ENCODE data around the gene BCR. TPM values are rescaled to one million over a fixed set of nuclear protein-coding genes. Genes with fewer than 3 reads are reported as not detected.

The BCR gene
- total RNA-seq, 2 experiments from 2014 or later: 42.2 to 51.3 TPM

GRCh38 chr22:23229646-23230045 lies 49.3 kb downstream of the BCR start:
- no TSS peak for BruUV-seq (replicated peaks)
- Histone ChIP-seq H3K4me3 (ENCODE audit: low read depth, low read length, poor library complexity, severe bottlenecking) (no peak overlapping the region), H3K27ac (ENCODE audit: low read depth, low read length, poor library complexity, severe bottlenecking) (no peak overlapping the region), H4K20me1 (ENCODE audit: insufficient read depth, low read length) (no peaks in the 10 kb centered on the region), H3K9me2 (ENCODE audit: insufficient read depth, low read length) (no peaks in the 10 kb centered on the region), H3K9me3 (ENCODE audit: low read length) (peaks cover 19% of the 10 kb centered on the region), H3K4me2 (ENCODE audit: low read length) (no peak overlapping the region), H3K79me2 (ENCODE audit: insufficient read depth, low read depth, low read length) (peaks cover 10% of the 10 kb centered on the region; the same call in 1 of the 2 replicates), H3K36me3 (ENCODE audit: insufficient read depth, low read length) (peaks cover 27% of the 10 kb centered on the region), H3K4me1 (ENCODE audit: insufficient read depth, low read length, poor library complexity, severe bottlenecking) (no peaks in the 10 kb centered on the region), H2AFZ (ENCODE audit: low read length) (no peak overlapping the region)
- DNase-seq (ENCODE audit: low spot score): no peak
- ChIA-PET POLR2A (no interaction called here), CTCF (ENCODE audit: unreplicated experiment) (no interaction called here)
- intact Hi-C loops (cut with micrococcal nuclease; ENCODE audit: unreplicated experiment): no loop called here
- TF ChIP-seq CTCF (conservative IDR thresholded peaks at IDR 0.05; ENCODE audit: low read length): no peak
- no peak for TF ChIP-seq EZH2phosphoT487 (IDR thresholded peaks at IDR 0.05; ENCODE audit: borderline replicate concordance, low read depth, low read length)

GRCh38 chr22:23230348-23231068 lies 50.2 kb downstream of the BCR start:
- intact Hi-C loops (cut with micrococcal nuclease; ENCODE audit: unreplicated experiment): no loop called here
- H3K27ac ChIP-seq (ENCODE audit: low read depth, low read length, poor library complexity, severe bottlenecking): no peak overlapping the region
- no peak overlapping the region for H3K4me2 ChIP-seq (ENCODE audit: low read length)
- H2AFZ ChIP-seq (ENCODE audit: low read length): no peak overlapping the region
- DNase-seq (ENCODE audit: low spot score): no peak
- POLR2A ChIA-PET: no interaction called here
- no peak overlapping the region for H3K4me3 ChIP-seq (ENCODE audit: low read depth, low read length, poor library complexity, severe bottlenecking)
- CTCF ChIA-PET (ENCODE audit: unreplicated experiment): no interaction called here
- no peaks in the 10 kb centered on the region for H3K4me1 ChIP-seq (ENCODE audit: insufficient read depth, low read length, poor library complexity, severe bottlenecking)
- no peaks in the 10 kb centered on the region for H3K9me2 ChIP-seq (ENCODE audit: insufficient read depth, low read length)
- H4K20me1 ChIP-seq (ENCODE audit: insufficient read depth, low read length): no peaks in the 10 kb centered on the region
- no TSS peak for BruUV-seq (replicated peaks)
- H3K79me2 ChIP-seq (ENCODE audit: insufficient read depth, low read depth, low read length): peaks cover 10% of the 10 kb centered on the region; the same call in 1 of the 2 replicates
- peaks cover 19% of the 10 kb centered on the region for H3K9me3 ChIP-seq (ENCODE audit: low read length)
- peaks cover 29% of the 10 kb centered on the region for H3K36me3 ChIP-seq (ENCODE audit: insufficient read depth, low read length)
- TF ChIP-seq EZH2phosphoT487 (IDR thresholded peaks at IDR 0.05; ENCODE audit: borderline replicate concordance, low read depth, low read length) (no peak), CTCF (conservative IDR thresholded peaks at IDR 0.05; ENCODE audit: low read length) (no peak)

- H3K4me3 ChIP-seq (ENCODE audit: low read depth, low read length, poor library complexity, severe bottlenecking): no peak overlapping the region
- H2AFZ ChIP-seq (ENCODE audit: low read length): no peak overlapping the region
- intact Hi-C loops (cut with micrococcal nuclease; ENCODE audit: unreplicated experiment): no loop called here
- ChIA-PET CTCF (ENCODE audit: unreplicated experiment) (no interaction called here), POLR2A (interaction anchor here (0.6 to 1.3 kb wide), 2 partner anchors 19 to 992 kb away, joined by 3 read pairs; no protein-coding TSS in a partner anchor)
- no peak for DNase-seq (ENCODE audit: low spot score)
- H3K4me2 ChIP-seq (ENCODE audit: low read length): no peak overlapping the region
- H3K9me3 ChIP-seq (ENCODE audit: low read length): peaks cover 19% of the 10 kb centered on the region
- no TSS peak for BruUV-seq (replicated peaks)
- H3K36me3 ChIP-seq (ENCODE audit: insufficient read depth, low read length): peaks cover 35% of the 10 kb centered on the region
- TF ChIP-seq CTCF (conservative IDR thresholded peaks at IDR 0.05; ENCODE audit: low read length) (no peak), EZH2phosphoT487 (IDR thresholded peaks at IDR 0.05; ENCODE audit: borderline replicate concordance, low read depth, low read length) (no peak)
- no peaks in the 10 kb centered on the region for H3K4me1 ChIP-seq (ENCODE audit: insufficient read depth, low read length, poor library complexity, severe bottlenecking)
- H3K9me2 ChIP-seq (ENCODE audit: insufficient read depth, low read length): no peaks in the 10 kb centered on the region
- no peaks in the 10 kb centered on the region for H4K20me1 ChIP-seq (ENCODE audit: insufficient read depth, low read length)
- no peak overlapping the region for H3K27ac ChIP-seq (ENCODE audit: low read depth, low read length, poor library complexity, severe bottlenecking)
- peaks cover 10% of the 10 kb centered on the region; the same call in 1 of the 2 replicates for H3K79me2 ChIP-seq (ENCODE audit: insufficient read depth, low read depth, low read length)
Measured at GRCh38 chr22:23231471-23232093, 51.3 kb downstream of the BCR start.
